ENCODE measurements around the gene DEFB114. TPM values are rescaled to one million over a fixed set of nuclear protein-coding genes. Genes with fewer than 3 reads are reported as not detected.

Gene DEFB114
- total RNA-seq, 1 donor from 2014 or later = not detected

DNA sequence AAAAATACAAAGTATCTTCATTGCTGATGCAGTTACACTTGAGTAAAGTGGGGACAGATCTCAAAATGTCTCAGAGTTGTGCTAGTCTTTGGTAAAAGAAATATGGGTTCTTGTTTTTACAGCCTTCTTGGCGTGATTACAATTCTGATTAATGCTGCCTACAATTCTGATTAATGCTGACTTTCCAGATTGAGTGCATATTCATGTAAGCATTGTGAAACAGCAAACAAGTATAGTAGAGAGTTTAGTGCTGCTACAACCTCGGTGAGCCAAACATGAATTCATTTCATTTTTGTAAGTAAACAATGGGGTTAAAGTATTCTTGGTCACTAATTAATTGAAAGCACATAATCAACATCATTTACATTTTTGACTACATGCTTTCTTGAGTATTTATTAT is 5.6 kb upstream of the DEFB114 start, which contains the start of gene DEFB113:
Gene DEFB113 (minus strand): TSS at position 21 of the 400 bp plus-strand sequence. CDS start 0 bp downstream, at position 21.
- TF ChIP-seq, protein P1, sequence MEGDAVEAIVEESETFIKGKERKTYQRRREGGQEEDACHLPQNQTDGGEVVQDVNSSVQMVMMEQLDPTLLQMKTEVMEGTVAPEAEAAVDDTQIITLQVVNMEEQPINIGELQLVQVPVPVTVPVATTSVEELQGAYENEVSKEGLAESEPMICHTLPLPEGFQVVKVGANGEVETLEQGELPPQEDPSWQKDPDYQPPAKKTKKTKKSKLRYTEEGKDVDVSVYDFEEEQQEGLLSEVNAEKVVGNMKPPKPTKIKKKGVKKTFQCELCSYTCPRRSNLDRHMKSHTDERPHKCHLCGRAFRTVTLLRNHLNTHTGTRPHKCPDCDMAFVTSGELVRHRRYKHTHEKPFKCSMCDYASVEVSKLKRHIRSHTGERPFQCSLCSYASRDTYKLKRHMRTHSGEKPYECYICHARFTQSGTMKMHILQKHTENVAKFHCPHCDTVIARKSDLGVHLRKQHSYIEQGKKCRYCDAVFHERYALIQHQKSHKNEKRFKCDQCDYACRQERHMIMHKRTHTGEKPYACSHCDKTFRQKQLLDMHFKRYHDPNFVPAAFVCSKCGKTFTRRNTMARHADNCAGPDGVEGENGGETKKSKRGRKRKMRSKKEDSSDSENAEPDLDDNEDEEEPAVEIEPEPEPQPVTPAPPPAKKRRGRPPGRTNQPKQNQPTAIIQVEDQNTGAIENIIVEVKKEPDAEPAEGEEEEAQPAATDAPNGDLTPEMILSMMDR (IDR thresholded peaks at IDR 0.05) = no peak
- ATAC-seq = no peak
- Histone ChIP-seq H3K36me3 (no peaks in the 10 kb centered on the region), H3K27me3 (no peaks in the 10 kb centered on the region), H3K9me3 (no peaks in the 10 kb centered on the region), H3K4me3 (no peak within 1 kb of the TSS), H3K27ac (no peak within 1 kb of the TSS), H3K4me1 (no peaks in the 10 kb centered on the region)
- no peak for DNase-seq
- intact Hi-C loops (cut with DNase I) = no loop called here

DNA sequence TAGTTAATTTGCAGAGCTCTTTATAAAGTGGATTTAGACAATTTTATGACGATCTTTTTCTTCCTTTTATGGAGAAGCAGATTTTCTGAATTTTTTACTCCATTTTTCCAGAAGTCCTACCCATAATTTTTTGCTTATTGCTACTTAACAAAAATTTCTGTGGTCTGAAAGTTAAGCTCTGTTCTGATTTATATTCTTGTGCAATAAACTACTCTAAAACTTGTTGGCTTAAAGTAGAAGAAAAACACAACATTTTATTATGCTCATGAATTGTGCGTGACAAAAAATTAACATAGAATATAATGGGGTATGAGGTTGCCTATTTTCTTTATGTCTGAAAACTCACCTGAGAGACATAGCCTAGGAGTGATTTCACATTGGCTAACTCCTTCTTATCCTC is 2.9 kb upstream of the DEFB114 start:
- H3K36me3 ChIP-seq = no peaks in the 10 kb centered on the region
- H3K27ac ChIP-seq = no peak overlapping the region
- H3K4me3 ChIP-seq = no peak overlapping the region
- ATAC-seq = no peak
- no peaks in the 10 kb centered on the region for H3K4me1 ChIP-seq
- no peak for DNase-seq
- TF ChIP-seq, protein P1 (IDR thresholded peaks at IDR 0.05) = no peak
- no peaks in the 10 kb centered on the region for H3K9me3 ChIP-seq
- no peaks in the 10 kb centered on the region for H3K27me3 ChIP-seq
- intact Hi-C loops (cut with DNase I) = no loop called here

DNA sequence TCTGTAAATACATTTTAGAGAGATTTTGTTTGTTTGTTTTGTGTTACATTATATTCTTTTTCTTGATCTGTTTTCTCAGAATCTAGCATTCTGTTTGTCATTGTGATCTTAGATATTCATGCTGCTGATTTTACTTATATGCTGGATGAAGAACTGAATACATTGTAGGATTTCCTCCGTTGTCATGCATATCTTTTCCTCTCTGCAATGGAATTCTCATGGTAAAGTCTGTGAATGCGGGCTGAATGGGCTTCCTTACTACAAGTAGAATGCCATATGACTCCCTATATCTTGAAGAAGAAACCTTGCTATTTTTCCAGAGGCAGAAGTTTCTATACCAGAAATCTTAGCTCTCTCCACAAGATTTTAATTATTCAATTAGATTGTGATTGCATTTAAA is 2.4 kb upstream of the DEFB114 start:
- TF ChIP-seq, protein P1 (IDR thresholded peaks at IDR 0.05) = no peak
- H3K27ac ChIP-seq = no peak overlapping the region
- intact Hi-C loops (cut with DNase I) = no loop called here
- no peaks in the 10 kb centered on the region for H3K36me3 ChIP-seq
- DNase-seq (no peak), ATAC-seq (no peak)
- no peaks in the 10 kb centered on the region for H3K9me3 ChIP-seq
- no peaks in the 10 kb centered on the region for H3K27me3 ChIP-seq
- no peaks in the 10 kb centered on the region for H3K4me1 ChIP-seq
- no peak overlapping the region for H3K4me3 ChIP-seq

DNA sequence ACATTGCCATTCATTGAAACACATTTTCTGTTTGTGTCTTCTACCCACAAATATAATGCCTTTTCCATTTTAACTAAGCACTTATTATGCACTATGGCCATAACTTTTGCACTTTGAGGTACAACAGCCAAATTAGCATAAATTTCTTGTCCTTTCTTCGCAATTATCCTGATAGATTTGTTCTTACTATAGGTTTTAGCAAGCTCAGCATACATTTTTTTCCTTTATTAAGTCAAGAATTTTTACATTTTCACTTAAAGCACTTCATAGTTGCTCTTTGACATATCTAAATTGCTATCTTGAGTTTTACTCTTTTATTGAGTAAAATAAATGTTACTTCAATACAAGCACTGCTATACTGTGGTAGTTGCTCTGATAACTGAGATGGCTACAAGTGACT is 5.8 kb downstream of the DEFB114 start:
- ATAC-seq (no peak), DNase-seq (no peak)
- TF ChIP-seq, protein P1 (IDR thresholded peaks at IDR 0.05) = no peak
- Histone ChIP-seq H3K27ac (no peak overlapping the region), H3K9me3 (no peaks in the 10 kb centered on the region), H3K27me3 (no peaks in the 10 kb centered on the region), H3K4me1 (no peaks in the 10 kb centered on the region), H3K36me3 (no peaks in the 10 kb centered on the region), H3K4me3 (no peak overlapping the region)
- intact Hi-C loops (cut with DNase I) = no loop called here

DNA sequence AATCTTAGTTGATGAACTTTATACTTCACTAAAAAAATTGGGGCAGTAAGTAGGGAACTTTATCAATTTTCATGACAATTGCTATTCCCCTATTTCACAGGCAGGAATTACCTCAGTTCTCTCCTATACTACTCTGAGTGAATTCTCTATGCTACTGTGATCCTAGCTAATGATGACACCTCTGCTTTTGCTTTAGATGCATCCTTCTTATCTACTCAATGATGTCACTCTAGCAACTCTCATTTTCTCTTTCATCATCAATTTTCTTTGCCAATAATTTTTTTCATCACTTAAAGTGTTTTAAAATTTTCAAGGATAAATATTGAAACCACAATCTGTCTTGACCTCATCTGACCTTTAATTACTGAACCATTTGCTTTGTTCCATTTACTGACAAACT is 8.1 kb downstream of the DEFB114 start:
- H3K27me3 ChIP-seq = no peaks in the 10 kb centered on the region
- DNase-seq (no peak), ATAC-seq (no peak)
- no peaks in the 10 kb centered on the region for H3K36me3 ChIP-seq
- intact Hi-C loops (cut with DNase I) = no loop called here
- no peak overlapping the region for H3K27ac ChIP-seq
- TF ChIP-seq, protein P1 (IDR thresholded peaks at IDR 0.05) = no peak
- H3K4me3 ChIP-seq = no peak overlapping the region
- H3K9me3 ChIP-seq = no peaks in the 10 kb centered on the region
- H3K4me1 ChIP-seq = no peaks in the 10 kb centered on the region

DNA sequence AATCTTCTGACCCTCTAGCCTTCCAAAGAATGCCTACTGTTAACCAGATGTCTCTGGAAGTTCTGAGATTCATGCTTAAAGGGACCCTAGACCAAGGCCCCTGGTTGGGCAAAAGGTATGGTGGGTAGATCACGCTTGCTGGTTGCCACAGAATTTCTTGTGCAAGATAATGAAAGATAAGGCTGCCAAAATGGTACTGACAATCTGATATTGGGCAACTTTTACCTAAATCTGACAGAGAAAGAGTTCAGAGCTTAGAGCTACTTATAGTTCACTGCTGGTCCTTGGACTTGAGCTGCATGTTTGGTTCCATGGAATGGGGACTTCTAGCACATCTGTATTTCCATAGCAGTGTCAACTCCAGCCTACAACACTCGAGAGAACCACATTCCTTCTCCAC is 12.0 kb downstream of the DEFB114 start:
- ATAC-seq (no peak), DNase-seq (no peak)
- Histone ChIP-seq H3K4me1 (no peaks in the 10 kb centered on the region), H3K27me3 (no peaks in the 10 kb centered on the region), H3K9me3 (no peaks in the 10 kb centered on the region), H3K4me3 (no peak overlapping the region), H3K36me3 (no peaks in the 10 kb centered on the region), H3K27ac (no peak overlapping the region)
- TF ChIP-seq, protein P1 (IDR thresholded peaks at IDR 0.05) = no peak
- intact Hi-C loops (cut with DNase I) = no loop called here

All from upper lobe of right lung (tissue), 1 donor.